ENCODE measurements around the gene GPR21. TPM values are rescaled to one million over a fixed set of nuclear protein-coding genes. Genes with fewer than 3 reads are reported as not detected.

Gene GPR21
- total and polyA plus RNA-seq, 2 of the 13 experiments (the other 11 are each of a cell fraction or from before 2014, with no cell fraction given), result 0.29 to 0.32 TPM

DNA sequence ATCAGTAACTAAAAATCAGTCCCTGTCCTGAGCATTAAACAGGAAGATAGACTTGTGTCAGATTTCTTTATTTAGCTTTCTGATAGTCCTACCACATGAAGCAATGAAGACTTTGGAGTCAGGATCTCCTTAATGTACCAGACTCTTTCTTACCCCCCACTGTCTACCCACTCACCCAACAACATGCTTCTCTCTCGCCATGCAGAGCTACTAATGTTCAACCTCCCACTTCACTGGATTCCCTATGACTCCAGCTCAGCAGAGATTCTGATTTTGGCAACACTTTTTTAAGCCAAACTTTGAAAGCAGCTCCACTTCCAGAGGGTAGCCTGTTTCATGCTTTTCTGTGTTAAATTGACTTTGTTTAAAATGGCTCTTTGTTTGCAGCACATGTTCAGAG, 50.8 kb downstream of the GPR21 start (continued):
- TF ChIP-seq MIER2 (CRISPR knock-in tag; IDR thresholded peaks at IDR 0.05), result no peak

Small RNA genes lying within 50 kb of the gene (small RNA-seq; reads per million reads assigned to genes)
- gene GPR21 (ENCODE audit: insufficient read depth in 2 of 3, insufficient read length in 3 of 3, low read depth in 2 of 3, low replicate concordance in 1 of 3), result 0 reads per million in 3 experiments

Other genes starting within 250 kb of the GPR21 start
- not detected in 2 replicates for gene OR5C1, start 244.7 kb upstream of the GPR21 start, total RNA-seq (2016; rRNA removed; fragmentation: Illumina TruSeq; extraction: Trizol)
- not detected in 2 replicates for gene OR5C1, start 244.7 kb upstream of the GPR21 start, polyA plus RNA-seq (2011; rRNA removed)
- gene OR1K1, start 233.5 kb upstream of the GPR21 start, total RNA-seq (2016; rRNA removed; fragmentation: Illumina TruSeq; extraction: Trizol), result not detected in 2 replicates
- gene OR1K1, start 233.5 kb upstream of the GPR21 start, polyA plus RNA-seq (2011; rRNA removed), result not detected in 2 replicates
- gene PDCL, start 205.1 kb upstream of the GPR21 start, total RNA-seq (2016; rRNA removed; fragmentation: Illumina TruSeq; extraction: Trizol), result 21.6 and 35.2 TPM in 2 replicates
- 4.8 and 6.1 TPM in 2 replicates for gene PDCL, start 205.1 kb upstream of the GPR21 start, polyA plus RNA-seq (2011; rRNA removed)
- 36.4 and 42.5 TPM in 2 replicates for gene RC3H2, start 128.3 kb upstream of the GPR21 start, total RNA-seq (2016; rRNA removed; fragmentation: Illumina TruSeq; extraction: Trizol)
- 20.3 and 21.0 TPM in 2 replicates for gene RC3H2, start 128.3 kb upstream of the GPR21 start, polyA plus RNA-seq (2011; rRNA removed)
- 7.1 and 12.1 TPM in 2 replicates for gene ZBTB6, start 120.3 kb upstream of the GPR21 start, total RNA-seq (2016; rRNA removed; fragmentation: Illumina TruSeq; extraction: Trizol)
- gene ZBTB6, start 120.3 kb upstream of the GPR21 start, polyA plus RNA-seq (2011; rRNA removed), result 3.1 and 3.7 TPM in 2 replicates
- 4.5 and 5.6 TPM in 2 replicates for gene ZBTB26, start 102.2 kb upstream of the GPR21 start, total RNA-seq (2016; rRNA removed; fragmentation: Illumina TruSeq; extraction: Trizol)
- 7.6 and 8.6 TPM in 2 replicates for gene ZBTB26, start 102.2 kb upstream of the GPR21 start, polyA plus RNA-seq (2011; rRNA removed)
- 19.1 and 26.4 TPM in 2 replicates for gene RABGAP1, start 92.6 kb upstream of the GPR21 start, total RNA-seq (2016; rRNA removed; fragmentation: Illumina TruSeq; extraction: Trizol)
- gene RABGAP1, start 92.6 kb upstream of the GPR21 start, polyA plus RNA-seq (2011; rRNA removed), result 16.8 and 19.3 TPM in 2 replicates
- 38.5 and 46.1 TPM in 2 replicates for gene STRBP, start 234.9 kb downstream of the GPR21 start, total RNA-seq (2016; rRNA removed; fragmentation: Illumina TruSeq; extraction: Trizol)
- 12.4 and 14.5 TPM in 2 replicates for gene STRBP, start 234.9 kb downstream of the GPR21 start, polyA plus RNA-seq (2011; rRNA removed)